GM06990 (cell line): ENCODE results near the gene CPED1.

ENCODE experiments used
- DNase-seq: peaks from one replicate; pipeline ENCODE4 v3.0.0-alpha.2; 2011; ENCODE audit not compliant: insufficient read length; ENCODE audit errors: extremely low read depth
- H3K27me3 ChIP-seq: replicated peaks from 2 replicates; pipeline ENCODE4 v1.6.0; 2011; ENCODE audit warnings: low read length; ENCODE audit not compliant: control insufficient read depth, insufficient read depth
- H3K36me3 ChIP-seq: 2 replicates; pipeline ENCODE4 v1.5.1; 2011; ENCODE audit warnings: low read length; ENCODE audit not compliant: control insufficient read depth, insufficient read depth
- H3K4me3 ChIP-seq: replicated peaks from 2 replicates; pipeline ENCODE4 v1.5.1; 2011; ENCODE audit warnings: low read depth, mild to moderate bottlenecking, control low read depth, low read length
- TF ChIP-seq, protein P1 (sequence below): IDR thresholded peaks from 2 replicates; pipeline ENCODE4 v1.5.1; 2011; ENCODE audit warnings: low read length, control low read depth, mild to moderate bottlenecking, inconsistent platforms; ENCODE audit not compliant: insufficient read depth, poor library complexity, severe bottlenecking

CPED1 gene

DNA sequence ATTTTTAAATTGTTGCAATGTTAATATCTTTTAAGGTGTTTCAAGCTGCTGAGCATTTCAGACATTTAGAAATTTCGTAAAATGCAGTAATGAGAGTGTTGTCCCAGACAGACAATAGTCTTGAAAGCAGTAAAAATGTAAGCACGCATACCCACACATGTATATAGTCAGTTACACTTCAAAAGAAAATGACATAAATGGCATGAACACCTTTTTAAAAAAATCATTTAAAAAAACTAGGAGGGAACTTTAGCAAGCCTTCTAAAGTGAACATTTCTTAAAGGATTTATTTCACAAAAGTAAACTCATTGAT, 51.0 kb downstream of the CPED1 start:
- TF ChIP-seq, protein P1, sequence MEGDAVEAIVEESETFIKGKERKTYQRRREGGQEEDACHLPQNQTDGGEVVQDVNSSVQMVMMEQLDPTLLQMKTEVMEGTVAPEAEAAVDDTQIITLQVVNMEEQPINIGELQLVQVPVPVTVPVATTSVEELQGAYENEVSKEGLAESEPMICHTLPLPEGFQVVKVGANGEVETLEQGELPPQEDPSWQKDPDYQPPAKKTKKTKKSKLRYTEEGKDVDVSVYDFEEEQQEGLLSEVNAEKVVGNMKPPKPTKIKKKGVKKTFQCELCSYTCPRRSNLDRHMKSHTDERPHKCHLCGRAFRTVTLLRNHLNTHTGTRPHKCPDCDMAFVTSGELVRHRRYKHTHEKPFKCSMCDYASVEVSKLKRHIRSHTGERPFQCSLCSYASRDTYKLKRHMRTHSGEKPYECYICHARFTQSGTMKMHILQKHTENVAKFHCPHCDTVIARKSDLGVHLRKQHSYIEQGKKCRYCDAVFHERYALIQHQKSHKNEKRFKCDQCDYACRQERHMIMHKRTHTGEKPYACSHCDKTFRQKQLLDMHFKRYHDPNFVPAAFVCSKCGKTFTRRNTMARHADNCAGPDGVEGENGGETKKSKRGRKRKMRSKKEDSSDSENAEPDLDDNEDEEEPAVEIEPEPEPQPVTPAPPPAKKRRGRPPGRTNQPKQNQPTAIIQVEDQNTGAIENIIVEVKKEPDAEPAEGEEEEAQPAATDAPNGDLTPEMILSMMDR = no peak
- no peak for DNase-seq
- H3K4me3 ChIP-seq = no peak overlapping the region
- no peaks in the 10 kb centered on the region for H3K36me3 ChIP-seq
- H3K27me3 ChIP-seq = no peaks in the 10 kb centered on the region; the same call in 1 of the 2 replicates

DNA sequence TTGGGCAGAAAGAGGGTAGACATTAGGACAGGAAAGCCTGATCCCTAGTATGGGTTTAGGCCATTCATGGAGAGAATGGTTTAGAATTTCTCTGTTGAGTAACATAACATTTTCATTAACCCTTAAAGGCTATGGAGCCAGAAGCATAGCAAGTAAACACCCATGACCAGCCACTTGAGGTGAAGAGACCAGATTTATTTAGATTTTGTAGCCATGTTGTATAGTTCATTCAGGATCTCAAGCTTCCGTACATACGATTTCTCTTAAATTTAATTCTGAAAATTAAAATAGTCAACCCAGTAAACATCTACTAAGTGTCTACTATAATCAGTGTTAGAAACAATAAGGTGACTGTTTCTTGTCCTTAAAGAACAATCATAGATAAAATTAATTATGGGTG, 51.5 kb downstream of the CPED1 start:
- H3K4me3 ChIP-seq = no peak overlapping the region

DNA sequence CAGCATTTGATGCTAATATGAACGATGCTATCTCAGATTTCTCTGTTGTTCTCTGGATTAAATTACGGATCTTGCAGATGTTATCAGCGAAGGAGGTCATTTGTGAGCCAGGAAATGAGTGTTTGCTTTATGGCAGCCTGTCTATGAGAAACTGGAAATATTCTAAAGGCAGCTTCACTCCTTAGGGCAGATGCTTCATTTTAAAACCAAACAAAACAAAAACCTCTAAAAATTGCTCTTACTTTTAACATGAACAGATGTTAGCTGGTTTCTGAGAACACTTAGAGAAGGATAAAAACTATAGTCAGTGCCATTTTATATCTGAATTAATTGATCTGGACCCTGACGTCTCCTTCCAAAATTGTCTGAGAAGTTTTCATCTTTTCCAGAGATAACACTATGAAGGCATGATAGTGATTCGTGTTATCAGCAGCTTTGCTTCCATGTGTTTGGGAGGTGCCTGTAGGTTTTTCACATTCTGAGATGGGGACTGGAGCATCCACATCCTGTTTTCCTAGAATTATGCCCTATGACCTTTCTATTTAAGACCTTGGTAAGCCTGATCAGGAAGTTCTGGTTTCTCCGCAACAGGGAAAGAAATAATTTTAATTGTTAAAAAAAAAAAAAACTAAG, 53.1 kb downstream of the CPED1 start:
- TF ChIP-seq, protein P1 = no peak
- H3K4me3 ChIP-seq = no peak overlapping the region
- H3K27me3 ChIP-seq = no peaks in the 10 kb centered on the region
- DNase-seq = no peak
- no peaks in the 10 kb centered on the region for H3K36me3 ChIP-seq

More for the DNA sequence above, 51.5 kb downstream of the CPED1 start:
- TF ChIP-seq, protein P1 = no peak
- no peak for DNase-seq
- Histone ChIP-seq H3K27me3 (no peaks in the 10 kb centered on the region), H3K36me3 (no peaks in the 10 kb centered on the region)

DNA sequence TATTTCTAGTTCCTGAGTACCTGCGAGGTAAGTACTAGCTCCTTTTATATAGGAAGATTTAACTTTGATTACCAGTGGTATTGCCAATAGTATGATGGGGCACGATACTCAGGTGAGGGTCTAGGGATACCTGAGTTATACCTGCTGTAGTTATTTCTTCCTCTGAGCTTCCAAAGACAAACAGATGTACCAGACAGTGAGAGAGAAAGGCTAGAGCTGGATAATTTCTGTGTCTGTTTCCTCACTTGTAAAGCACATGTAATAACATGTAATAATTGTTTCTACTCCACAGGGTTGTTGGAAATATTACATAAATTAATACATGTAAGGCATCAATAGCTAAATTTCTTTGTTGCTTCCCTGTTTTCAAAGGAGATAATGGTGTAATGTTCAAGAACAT, 53.7 kb downstream of the CPED1 start:
- Histone ChIP-seq H3K27me3 (no peaks in the 10 kb centered on the region), H3K36me3 (no peaks in the 10 kb centered on the region), H3K4me3 (no peak overlapping the region)
- no peak for DNase-seq
- TF ChIP-seq, protein P1 = no peak

DNA sequence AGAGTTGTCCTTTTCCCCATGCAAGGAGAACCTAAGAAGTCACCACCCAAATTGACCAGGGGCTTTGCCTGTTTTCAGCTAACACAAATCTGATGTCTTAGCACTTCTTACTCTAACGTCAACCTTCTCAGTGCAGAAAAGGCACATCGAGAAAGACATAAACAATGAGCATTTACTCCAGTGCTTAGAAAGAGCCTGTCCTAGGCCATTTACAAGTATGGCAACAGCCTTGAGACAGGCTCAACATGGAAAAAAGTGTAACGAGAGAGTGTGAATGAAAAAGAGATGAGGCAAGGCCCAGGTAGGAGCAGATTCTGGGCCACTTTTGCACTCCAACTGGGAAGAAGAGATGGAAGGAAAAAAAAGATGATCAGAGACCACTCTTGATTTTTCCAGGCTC, 54.4 kb downstream of the CPED1 start:
- no peaks in the 10 kb centered on the region for H3K36me3 ChIP-seq
- TF ChIP-seq, protein P1 = no peak
- no peak overlapping the region for H3K4me3 ChIP-seq
- no peak for DNase-seq
- H3K27me3 ChIP-seq = no peaks in the 10 kb centered on the region
